AG08396 (cell line): ENCODE measurements around the gene TSGA10IP.

Experiments used
- DNase-seq: peaks from one replicate; pipeline ENCODE4 v3.0.0; 2012; ENCODE audit warnings: low spot score, mixed read lengths

The TSGA10IP gene

DNA sequence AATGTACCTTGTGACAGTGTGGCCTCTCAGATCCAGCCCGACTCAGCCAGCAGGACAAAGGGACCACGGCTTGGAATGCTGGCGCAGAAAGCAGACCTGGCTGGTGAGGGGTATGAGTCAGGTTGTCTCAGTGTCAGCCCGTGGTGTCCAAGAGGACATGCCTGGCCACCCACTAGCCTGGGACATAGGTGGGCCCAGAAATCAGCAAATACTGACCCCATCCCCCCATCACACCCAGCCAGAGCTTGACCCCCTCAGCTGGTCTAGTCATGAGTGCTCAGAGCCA, 61.6 kb downstream of the TSGA10IP start:
- no peak for DNase-seq

DNA sequence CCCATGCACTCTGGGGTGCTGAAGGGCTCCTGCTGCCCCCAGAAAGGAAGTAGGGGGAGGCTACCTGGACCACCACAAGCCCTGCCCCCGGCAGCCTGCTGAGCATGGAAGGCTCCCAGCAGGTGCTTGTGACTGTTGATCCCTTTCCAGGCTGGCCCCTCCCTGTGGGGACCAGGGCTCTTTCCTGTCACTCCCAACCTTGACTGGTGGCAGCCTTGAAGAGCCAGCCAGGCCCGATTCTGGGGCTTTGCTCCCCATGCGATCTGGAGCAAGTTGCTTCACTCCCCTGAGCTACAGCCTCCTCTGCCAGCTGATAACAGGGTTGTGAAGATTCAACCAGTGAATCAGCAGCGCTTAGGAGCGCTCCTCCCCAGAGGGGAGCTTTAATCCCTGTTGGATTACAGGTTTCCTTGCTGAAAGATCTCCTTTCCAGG, 61.9 kb downstream of the TSGA10IP start:
- DNase-seq = no peak

DNA sequence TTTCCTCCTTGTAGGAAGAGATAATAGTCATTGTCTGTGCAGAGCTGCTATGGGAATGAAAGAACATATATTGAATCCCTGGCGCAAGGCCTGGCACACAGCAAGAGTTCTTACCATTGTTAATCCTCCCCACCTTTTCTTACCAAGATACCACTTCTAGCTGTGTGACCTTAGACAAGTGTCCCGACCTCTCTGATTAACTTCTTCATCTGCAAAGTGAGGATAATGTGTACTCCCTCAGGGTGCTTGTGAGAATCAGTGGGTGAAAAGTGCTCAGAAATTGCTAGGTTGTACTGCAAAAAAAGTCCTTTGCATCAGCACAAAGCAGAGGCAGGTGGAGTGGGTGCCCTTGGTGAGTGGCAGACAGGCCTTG, 62.8 kb downstream of the TSGA10IP start:
- DNase-seq = no peak

DNA sequence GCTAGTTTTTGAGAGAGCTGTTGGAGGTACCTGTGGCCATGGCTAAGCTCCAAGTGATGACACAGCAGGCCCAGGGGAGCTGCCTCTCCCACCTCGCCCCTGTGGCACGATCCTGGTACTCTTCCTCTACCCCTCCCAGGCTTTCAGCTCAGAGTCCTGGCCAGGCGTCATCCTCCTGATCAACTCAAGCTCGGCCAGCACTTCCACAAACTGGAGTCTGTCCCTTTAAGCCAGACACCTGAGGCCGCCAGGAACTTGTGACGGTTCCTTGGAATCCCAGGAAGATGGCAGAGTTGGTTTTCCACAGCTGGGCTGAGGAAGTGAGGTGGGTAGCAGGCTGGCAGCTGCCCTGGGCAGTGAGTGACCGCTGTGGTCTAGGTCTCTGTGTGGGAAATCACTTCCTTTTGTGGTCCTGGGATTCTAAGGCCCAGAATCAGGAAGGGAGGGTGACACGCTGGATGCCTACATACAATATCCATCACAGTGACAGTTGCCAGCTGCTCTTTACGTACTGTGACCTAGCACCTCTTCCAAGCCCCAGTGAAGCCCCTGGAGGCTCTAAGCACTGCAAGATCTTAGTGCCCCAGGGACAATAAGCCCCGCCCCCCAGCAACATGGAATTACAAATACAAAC, 63.3 kb downstream of the TSGA10IP start:
- no peak for DNase-seq
